Glomerular endothelial cell (primary cell): ENCODE measurements around the gene NCK2. TPM values are rescaled to one million over a fixed set of nuclear protein-coding genes. Genes with fewer than 3 reads are reported as not detected.

ENCODE experiments used
- DNase-seq: peaks from one replicate; pipeline ENCODE4 v3.0.0-alpha.2; 2011; ENCODE audit warnings: low read depth, low spot score; ENCODE audit errors: extremely low read depth
- total RNA-seq: library from RNA; depleted of rRNA; stranded (reverse); fragments of >200 nt; gene quantifications from 2 replicates; pipeline ENCODE4 v1.2.3, GENCODE V29; 2015

Gene NCK2
- total RNA-seq, 1 donor from 2014 or later, result 44.5 TPM

- no peak for DNase-seq
Observed at GRCh38 chr2:105734762-105735538, 9.8 kb upstream of the NCK2 start.

DNA sequence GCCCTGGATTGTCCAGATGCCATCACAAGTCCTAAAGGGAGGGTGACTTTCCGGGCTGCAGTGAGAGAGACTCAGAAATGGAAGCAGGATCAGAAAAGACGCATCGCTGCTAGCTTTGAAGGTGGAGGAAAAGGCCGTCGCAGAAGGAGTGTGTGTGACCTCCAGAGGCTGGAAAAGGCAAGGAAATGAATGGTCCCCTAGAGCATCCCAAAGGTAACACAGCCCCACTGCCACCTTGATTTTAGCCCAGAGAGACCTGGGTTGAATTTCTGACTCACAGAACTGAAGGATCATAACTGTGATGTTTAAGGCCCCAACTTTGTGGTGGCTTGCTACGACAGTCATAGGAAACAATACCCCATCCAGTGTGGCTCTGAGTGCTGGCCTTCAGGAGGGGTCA, 8.6 kb upstream of the NCK2 start:
- no peak for DNase-seq

DNA sequence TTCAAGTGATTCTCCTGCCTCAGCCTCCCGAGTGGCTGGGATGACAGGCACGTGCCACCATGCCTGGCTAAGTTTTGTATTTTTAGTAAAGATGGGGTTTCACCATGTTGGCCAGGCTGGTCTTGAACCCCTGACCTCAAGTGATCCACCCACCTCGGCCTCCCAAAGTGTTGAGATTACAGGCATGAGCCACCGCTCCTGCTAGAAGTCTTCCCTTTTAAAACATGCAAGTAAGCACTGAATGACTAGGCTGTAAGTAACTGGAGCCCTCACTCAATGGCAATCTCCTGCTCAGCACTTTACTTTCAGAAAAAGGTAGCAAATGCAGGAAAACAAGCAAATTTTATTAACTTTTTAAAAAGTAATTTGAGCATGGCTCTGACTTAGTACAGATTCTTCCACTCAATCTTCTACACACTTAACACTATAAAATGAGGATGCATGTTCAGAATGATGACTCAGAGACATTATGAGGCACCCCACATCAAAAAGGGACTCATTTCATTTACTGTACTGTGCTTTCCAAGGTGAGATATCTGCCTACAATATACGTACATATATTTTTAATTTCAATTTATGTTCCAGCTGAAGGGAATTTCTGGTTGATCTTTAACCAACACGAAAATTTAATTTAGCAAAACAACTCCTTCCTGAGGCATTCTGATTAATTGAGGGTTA, 6.6 kb upstream of the NCK2 start:
- DNase-seq, result no peak

GRCh38 chr2:105738658-105739241, 6.0 kb upstream of the NCK2 start:
- no peak for DNase-seq

DNA sequence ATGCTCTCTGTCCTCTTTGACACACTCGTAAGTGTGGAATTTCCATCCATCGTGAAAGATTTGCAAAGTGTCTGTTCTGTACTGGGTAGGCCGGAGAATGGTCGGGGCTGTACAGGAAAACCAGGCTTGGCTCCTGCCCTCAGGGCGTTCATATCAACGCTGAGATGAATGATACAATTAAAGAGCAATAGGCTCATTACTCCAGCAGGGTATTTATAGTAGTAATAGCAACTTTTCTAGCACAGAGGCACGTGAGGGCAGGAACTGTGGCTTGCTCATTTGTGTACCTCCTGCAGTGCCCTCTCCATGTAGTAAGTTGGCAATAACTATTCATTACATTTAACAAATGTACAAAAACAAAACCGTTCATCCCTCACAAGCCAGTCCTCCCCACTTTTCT, 5.3 kb upstream of the NCK2 start:
- no peak for DNase-seq

GRCh38 chr2:105739944-105740530, 4.7 kb upstream of the NCK2 start:
- DNase-seq, result no peak

DNA sequence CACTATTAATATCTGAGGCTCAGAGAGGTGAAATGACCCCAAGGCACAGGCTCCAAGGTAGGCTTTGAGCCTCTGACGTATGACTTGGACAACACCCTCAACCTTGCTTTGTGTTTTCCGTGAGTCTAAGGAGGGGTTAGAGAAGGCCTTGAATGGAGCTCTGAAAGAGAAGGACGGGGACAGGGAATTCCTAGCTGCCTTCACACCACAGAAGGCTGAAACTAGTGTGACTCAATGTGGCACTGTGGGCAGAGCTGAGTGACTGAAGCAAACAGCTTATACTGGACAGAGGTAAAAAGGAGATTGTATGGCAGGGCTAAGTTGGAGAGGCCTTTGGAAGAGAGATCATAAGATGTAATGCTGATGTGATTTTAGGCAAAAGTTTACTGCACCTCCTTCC, 3.5 kb upstream of the NCK2 start:
- DNase-seq, result no peak

GRCh38 chr2:105741617-105742016, 3.1 kb upstream of the NCK2 start:
- DNase-seq, result no peak

GRCh38 chr2:105744091-105744908, 412 bp upstream of the NCK2 start:
- no peak for DNase-seq

DNA sequence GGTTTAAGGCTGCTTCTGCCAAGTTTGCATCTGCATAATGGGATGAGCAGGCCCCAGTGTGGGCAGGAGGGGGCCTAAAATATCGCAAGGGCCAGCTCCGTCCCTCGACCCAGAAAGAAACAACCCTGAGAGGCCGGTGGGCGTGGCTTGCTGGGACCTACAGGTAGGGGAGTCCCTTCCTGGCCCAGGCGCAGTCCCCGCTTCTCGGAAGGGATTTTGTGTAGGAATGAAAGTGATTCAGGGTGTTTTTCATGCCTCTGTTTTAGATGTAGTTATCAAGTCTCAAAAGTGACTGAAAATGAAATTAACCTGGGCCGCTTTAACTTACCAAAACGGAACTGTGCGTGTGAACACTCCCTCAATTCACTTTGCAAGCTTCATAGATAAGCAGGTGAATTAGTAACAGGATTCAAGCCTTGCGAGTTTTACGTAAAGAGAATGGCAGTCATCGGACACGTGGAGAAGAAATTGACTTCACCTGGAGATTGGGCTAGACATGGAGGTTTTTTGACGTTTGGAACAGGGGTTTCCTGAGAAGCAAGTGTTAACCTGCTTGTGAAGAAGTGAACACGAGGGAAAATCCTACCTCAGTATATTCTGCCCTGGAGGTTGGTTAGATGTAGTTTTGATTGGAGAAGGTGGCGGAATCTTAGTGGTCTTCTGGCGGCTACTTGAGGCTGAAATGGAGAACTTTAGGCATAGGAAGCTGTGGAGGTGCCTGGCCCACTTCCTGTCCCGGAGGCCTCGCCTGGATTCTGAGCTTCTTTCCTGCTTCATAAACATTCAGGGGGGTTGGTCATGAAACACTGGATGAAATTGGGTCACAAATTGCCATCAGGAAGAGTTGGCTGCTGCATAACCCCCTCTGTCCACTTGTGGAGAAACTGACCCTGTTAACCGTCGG, 1.7 kb downstream of the NCK2 start:
- DNase-seq, result no peak

DNA sequence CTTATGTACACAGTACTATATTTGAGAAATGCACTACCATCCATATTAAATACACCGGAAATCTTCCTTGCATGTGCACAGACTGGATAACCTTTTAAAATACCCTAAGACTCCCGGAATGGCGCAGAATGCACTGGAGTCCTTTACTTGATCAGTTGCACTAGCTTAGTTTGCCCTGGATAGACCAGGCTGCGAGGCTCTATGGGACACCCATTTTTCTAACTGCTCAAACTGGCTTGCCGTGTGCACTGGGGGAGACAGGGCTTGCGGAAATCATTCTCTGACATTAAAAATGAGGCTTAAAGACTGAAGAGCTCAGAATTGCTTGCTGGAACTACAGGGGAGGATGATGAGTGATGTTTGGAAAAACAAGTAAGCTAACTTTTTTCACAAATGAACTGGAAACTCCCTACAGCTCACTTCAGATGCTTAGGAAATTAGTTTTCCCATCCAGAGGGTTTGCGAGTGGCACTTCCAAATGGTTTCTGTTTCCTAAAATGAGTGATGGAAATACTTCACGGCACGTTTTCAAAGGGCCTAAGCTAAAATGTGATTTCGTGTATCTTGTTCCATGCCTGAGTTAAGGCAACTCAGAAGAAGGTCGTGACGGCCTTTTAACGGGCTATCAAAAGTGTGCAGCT, 2.7 kb downstream of the NCK2 start:
- no peak for DNase-seq

DNA sequence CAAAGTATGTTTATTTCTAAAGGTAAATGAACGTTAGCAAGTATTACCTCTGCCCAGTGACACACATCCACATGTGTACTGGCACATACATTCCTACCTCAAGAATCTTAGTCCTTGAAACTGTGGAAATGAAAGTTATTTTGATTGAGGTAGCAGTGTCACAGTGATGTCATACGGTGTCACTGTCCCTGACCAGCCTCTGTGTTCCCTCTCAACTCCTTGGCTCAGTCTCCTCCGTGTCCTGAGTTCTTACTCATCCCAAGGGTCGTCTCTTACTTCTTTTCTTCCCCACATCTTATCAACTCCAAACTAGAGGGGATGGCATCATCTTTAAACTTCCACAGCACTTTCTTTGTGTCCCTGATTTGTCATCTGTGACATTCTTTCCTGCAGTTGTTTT, 3.3 kb downstream of the NCK2 start:
- no peak for DNase-seq

GRCh38 chr2:105748566-105748965, 3.9 kb downstream of the NCK2 start:
- DNase-seq, result no peak

DNA sequence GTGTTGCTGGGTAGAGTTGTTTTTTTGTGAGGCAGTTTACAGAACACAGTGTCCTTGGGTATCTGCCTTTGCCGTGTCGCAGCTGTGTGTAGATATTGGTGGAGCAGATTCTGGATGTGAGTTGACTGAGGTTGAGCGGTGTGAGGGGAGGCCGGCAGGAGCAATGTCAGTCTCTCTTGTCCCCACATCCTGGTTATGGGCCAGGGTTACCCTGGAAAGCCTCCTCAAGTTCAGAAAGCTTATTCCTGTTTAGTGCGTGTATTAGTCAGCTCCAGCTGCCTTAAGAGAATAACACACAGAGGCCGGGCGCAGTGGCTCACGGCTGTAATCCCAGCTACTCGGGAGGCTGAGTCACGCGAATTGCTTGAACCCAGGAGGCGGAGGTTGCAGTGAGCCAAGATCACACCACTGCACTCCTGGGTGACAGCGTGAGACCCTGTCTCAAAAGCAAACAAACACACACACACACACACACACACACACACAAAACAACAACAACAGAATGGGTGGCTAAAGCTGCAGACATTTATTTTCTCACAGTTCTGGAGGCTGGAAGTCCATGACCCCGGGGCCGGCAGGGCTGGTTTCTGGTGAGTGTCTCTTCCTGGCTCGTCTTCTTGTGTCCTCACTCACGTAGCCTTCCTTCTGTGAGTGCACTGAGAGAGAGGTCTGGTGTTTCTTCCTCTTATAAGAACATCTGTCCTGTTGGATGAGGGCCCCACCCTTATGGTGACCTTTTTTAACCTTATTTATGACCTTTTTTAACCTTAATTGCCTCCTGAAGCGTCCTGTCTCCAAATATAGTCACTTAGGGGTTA, 5.1 kb downstream of the NCK2 start:
- no peak for DNase-seq

DNA sequence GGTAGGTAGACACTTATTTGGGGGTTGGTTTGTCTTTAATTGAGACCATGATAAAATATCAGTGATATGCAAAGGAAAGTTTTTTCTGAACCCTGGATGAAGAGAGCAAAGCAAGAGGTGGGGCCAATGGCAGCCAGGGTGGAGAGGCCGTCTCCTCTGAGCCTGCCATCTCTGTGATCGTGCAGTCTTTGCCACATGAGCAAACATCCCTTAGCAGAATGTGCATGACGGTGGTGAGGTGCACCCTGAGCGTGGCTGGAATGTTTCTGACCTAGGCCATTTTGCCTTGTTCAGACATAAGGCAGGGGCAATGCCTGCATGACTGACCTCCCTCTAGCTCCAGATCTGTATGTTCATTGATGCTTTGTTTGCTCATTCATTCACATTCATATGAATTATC, 6.0 kb downstream of the NCK2 start:
- DNase-seq, result no peak

- no peak for DNase-seq
Observed at GRCh38 chr2:105751272-105751671, 6.6 kb downstream of the NCK2 start.

GRCh38 chr2:105752691-105753358, 8.1 kb downstream of the NCK2 start:
- DNase-seq, result no peak

DNA sequence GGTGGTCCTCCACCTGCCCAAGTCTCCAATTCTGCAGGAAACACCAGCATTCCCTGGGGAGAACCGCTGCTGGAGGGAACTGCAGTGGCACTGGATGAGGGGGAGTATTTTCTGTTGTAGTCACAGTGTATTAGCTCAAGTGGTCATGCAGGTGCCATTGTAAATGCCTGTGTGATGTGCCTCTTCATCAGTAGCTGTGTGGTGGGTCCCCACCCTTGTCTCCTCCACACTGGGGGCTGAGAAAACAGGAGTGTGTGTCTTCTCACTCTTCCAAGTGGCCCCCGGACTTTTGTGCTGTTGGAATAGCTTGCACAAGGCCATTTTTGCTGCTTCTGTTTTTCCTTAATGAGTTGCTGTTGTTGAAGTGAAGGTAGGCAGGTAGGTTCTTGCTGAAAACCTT, 8.7 kb downstream of the NCK2 start:
- DNase-seq, result no peak
